Liver (tissue), 9 donors: ENCODE measurements around the gene FIBCD1. TPM values are rescaled to one million over a fixed set of nuclear protein-coding genes. Genes with fewer than 3 reads are reported as not detected.

Experiments
- DNase-seq: peaks from one replicate; pipeline ENCODE4 v3.0.0-alpha.2; 2017; ENCODE audit warnings: low spot score
- H3K27ac ChIP-seq, 2 donors: one replicate each; pipeline ENCODE4 v1.7.0; 2013; ENCODE audit warnings: inconsistent platforms in 2 of 2, low read length in 2 of 2, control low read depth in 1 of 2, low read depth in 1 of 2, mild to moderate bottlenecking in 1 of 2
- H3K27me3 ChIP-seq, 4 donors: one replicate each; pipeline versions ENCODE4 v1.6.1 to v1.7.0; 2013; ENCODE audit warnings: low read length in 3 of 4, inconsistent platforms in 1 of 4, mild to moderate bottlenecking in 1 of 4, moderate library complexity in 1 of 4; ENCODE audit not compliant: control insufficient read depth in 4 of 4, insufficient read depth in 4 of 4
- H3K36me3 ChIP-seq, 4 donors: one replicate each; pipeline versions ENCODE4 v1.6.1 to v1.7.0; 2013; ENCODE audit warnings: low read length in 3 of 4, mild to moderate bottlenecking in 3 of 4, low read depth in 1 of 4, moderate library complexity in 1 of 4; ENCODE audit not compliant: control insufficient read depth in 4 of 4, insufficient read depth in 3 of 4
- H3K4me1 ChIP-seq, 4 donors: one replicate each; pipeline versions ENCODE4 v1.6.1 to v1.7.0; 2013; ENCODE audit warnings: low read length in 3 of 4, mild to moderate bottlenecking in 3 of 4, moderate library complexity in 1 of 4; ENCODE audit not compliant: control insufficient read depth in 4 of 4, insufficient read depth in 4 of 4
- H3K4me3 ChIP-seq, 3 donors: one replicate each; pipeline versions ENCODE4 v1.6.1 to v1.7.0; 2013; ENCODE audit warnings: low read length in 3 of 3, control low read depth in 1 of 3, low read depth in 1 of 3, mild to moderate bottlenecking in 1 of 3
- H3K9ac ChIP-seq, 2 donors: one replicate each; pipeline ENCODE4 v1.7.0; 2013; ENCODE audit warnings: low read length in 2 of 2, mild to moderate bottlenecking in 2 of 2, moderate library complexity in 2 of 2, control low read depth in 1 of 2, low read depth in 1 of 2
- H3K9me3 ChIP-seq, 4 donors: one replicate each; pipeline versions ENCODE4 v1.6.1 to v1.7.0; 2013; ENCODE audit warnings: low read length in 3 of 4; ENCODE audit not compliant: control insufficient read depth in 4 of 4
- CTCF ChIP-seq: fragments of 150-350 bp; IDR thresholded peaks from 2 replicates; pipeline ENCODE4 v1.5.1; 2017; ENCODE audit warnings: improper control_type of control experiment, low read depth, low read length; ENCODE audit not compliant: missing input control
- EGR1 ChIP-seq, 2 donors: IDR thresholded peaks; 2 replicates each; pipeline ENCODE4 v1.6.1; 2016 to 2018; ENCODE audit warnings: antibody characterized with exemption in 2 of 2, low read depth in 2 of 2
- FOXA1 ChIP-seq: IDR thresholded peaks from 2 replicates; pipeline ENCODE4 v1.6.1; 2016; ENCODE audit warnings: antibody characterized with exemption
- GABPA ChIP-seq, 2 donors: IDR thresholded peaks in 1 of 2; conservative IDR thresholded peaks in 1 of 2; 2 replicates each; pipeline ENCODE4 v1.6.1; 2016; ENCODE audit warnings: antibody characterized with exemption in 2 of 2, mild to moderate bottlenecking in 1 of 2, moderate library complexity in 1 of 2
- HNF4A ChIP-seq, 2 donors: conservative IDR thresholded peaks; 2 replicates each; pipeline ENCODE4 v1.6.1; 2016; ENCODE audit warnings: antibody characterized with exemption in 2 of 2, mild to moderate bottlenecking in 2 of 2
- HNF4G ChIP-seq: IDR thresholded peaks from 2 replicates; pipeline ENCODE4 v1.6.1; 2016; ENCODE audit warnings: antibody characterized with exemption
- JUND ChIP-seq, 2 donors: IDR thresholded peaks; 2 replicates each; pipeline ENCODE4 v1.6.1; 2016; ENCODE audit warnings: antibody characterized with exemption in 2 of 2
- NR2F2 ChIP-seq: IDR thresholded peaks from 2 replicates; pipeline ENCODE4 v1.6.1; 2016; ENCODE audit warnings: antibody characterized with exemption
- RAD21 ChIP-seq, 2 donors: IDR thresholded peaks; 2 replicates each; pipeline ENCODE4 v1.6.1; 2016; ENCODE audit warnings: antibody characterized with exemption in 2 of 2, mild to moderate bottlenecking in 2 of 2
- RXRA ChIP-seq, 2 donors: IDR thresholded peaks; 2 replicates each; pipeline ENCODE4 v1.6.1; 2017 to 2018; ENCODE audit warnings: antibody characterized with exemption in 2 of 2, mild to moderate bottlenecking in 1 of 2
- SP1 ChIP-seq: IDR thresholded peaks from 2 replicates; pipeline ENCODE4 v1.6.1; 2018; ENCODE audit warnings: antibody characterized with exemption, mild to moderate bottlenecking
- TAF1 ChIP-seq: conservative IDR thresholded peaks from 2 replicates; pipeline ENCODE4 v1.6.1; 2016; ENCODE audit warnings: antibody characterized with exemption, mild to moderate bottlenecking
- YY1 ChIP-seq: IDR thresholded peaks from 2 replicates; pipeline ENCODE4 v1.6.1; 2016; ENCODE audit warnings: antibody characterized with exemption, mild to moderate bottlenecking
- ZBTB33 ChIP-seq: IDR thresholded peaks from 2 replicates; pipeline ENCODE4 v1.6.1; 2016; ENCODE audit warnings: antibody characterized with exemption
- WGBS: extraction: QIAGEN DNeasy Blood & Tissue Kit; methylation state at CpG from one replicate; pipeline ENCODE4 v1.1.7; 2013; 5-methylcytosine and 5-hydroxymethylcytosine counted together
- polyA plus RNA-seq, 2 donors: library from polyadenylated mRNA; stranded (reverse) in 1 of 2; unstranded in 1 of 2; fragments of 200-250 nt in 1 of 2; fragments of >200 nt in 1 of 2; fragmentation: Nextera tagmentation in 1 of 2; extraction: Ambion mirVana in 1 of 2; gene quantifications; one replicate each; pipeline versions ENCODE4 v1.2.1 to v1.2.3, GENCODE V29; 2013 to 2015
- total RNA-seq, 2 donors: library from RNA; depleted of rRNA; stranded (reverse); fragments of >200 nt; gene quantifications; one replicate each; pipeline ENCODE4 v1.2.3, GENCODE V29; 2014
- donor health status: healthy.
- donor health status: healthy.
- donor health status: healthy.
- donor health status: healthy.
- donor health status: healthy.

FIBCD1 gene
- total and polyA plus RNA-seq, 4 donors, result not detected

- no peak for TF ChIP-seq CTCF
- no peak for TF ChIP-seq NR2F2
- no peak for TF ChIP-seq EGR1 (IDR thresholded peaks at IDR 0.05; ENCODE audit: low read depth in 2 of 2)
These were observed 47.2 kb downstream of the FIBCD1 start (continued) for GRCh38 chr9:130891688-130892476.

DNA sequence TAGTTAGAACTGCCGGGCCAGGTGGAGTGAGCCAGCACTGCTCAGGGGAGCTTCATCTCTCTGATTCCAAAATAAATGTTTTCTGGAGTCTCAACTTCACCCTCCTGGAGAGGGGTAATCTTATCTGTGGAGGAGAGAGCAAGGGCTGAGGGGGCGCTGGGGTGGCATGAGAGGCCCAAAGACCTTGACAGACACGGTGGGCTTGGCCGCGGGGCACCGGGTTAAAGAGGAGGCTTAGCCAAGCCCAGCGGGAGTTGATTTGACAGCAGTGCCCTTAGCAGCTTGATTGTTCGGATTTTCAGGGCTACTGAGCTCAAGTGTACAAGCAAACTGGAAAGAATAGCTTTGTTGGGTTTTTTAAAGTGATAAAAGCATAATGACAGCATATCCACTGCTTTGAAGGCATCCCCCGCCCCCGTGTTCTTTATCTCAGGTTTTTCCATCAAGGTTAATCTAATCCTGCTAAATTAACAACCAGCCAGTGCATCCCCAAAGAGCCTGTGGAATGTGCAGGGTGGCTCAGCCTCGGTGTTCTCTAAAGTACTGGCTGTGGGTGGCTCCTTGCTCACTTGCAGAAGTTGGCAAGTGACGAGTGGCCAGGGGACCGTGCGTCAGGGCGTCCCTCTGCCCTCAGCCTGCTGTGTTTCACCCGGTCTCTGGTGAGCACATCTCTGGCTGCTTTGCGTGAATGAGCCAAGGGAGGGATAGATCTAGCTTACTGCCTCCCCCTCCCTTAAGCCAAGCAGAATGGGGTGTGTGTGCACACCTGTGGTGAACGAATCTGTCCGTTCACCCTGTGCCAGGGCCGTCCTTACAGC, 48.0 kb downstream of the FIBCD1 start:
- peaks cover 0 to 33% (median 5%) of the 10 kb centered on the region in 4 donors for H3K36me3 ChIP-seq
- H3K9ac ChIP-seq, result no peak overlapping the region
- H3K27me3 ChIP-seq, result no peaks in the 10 kb centered on the region
- H3K4me3 ChIP-seq, result no peak overlapping the region
- TF ChIP-seq FOXA1, result no peak
- no peak for TF ChIP-seq ZBTB33
- no peak for TF ChIP-seq YY1
- TF ChIP-seq TAF1, result no peak
- TF ChIP-seq GABPA (IDR thresholded peaks at IDR 0.05 in 1 of 2, conservative IDR thresholded peaks at IDR 0.05 in 1 of 2), result no peak
- TF ChIP-seq JUND (IDR thresholded peaks at IDR 0.05), result no peak
- TF ChIP-seq CTCF, result no peak
- TF ChIP-seq HNF4G, result no peak
- no peak for TF ChIP-seq EGR1 (IDR thresholded peaks at IDR 0.05; ENCODE audit: low read depth in 2 of 2)
- TF ChIP-seq NR2F2, result no peak
- TF ChIP-seq RXRA (IDR thresholded peaks at IDR 0.05), result no peak
- TF ChIP-seq HNF4A (conservative IDR thresholded peaks at IDR 0.05), result no peak
- no peak for TF ChIP-seq RAD21 (IDR thresholded peaks at IDR 0.05)
- TF ChIP-seq SP1, result no peak
- 89% methylated on average over 20 of the region's 20 CpGs for WGBS
- no peak for DNase-seq
- H3K9me3 ChIP-seq, result no peaks in the 10 kb centered on the region
- H3K27ac ChIP-seq, result no peak overlapping the region
- H3K4me1 ChIP-seq, result no peaks in the 10 kb centered on the region
